GM23338 (cell line): Measurements from ENCODE around the gene ERGIC2. TPM values are rescaled to one million over a fixed set of nuclear protein-coding genes. Genes with fewer than 3 reads are reported as not detected.

Source experiments
- ATAC-seq: fragments of 200-7000 bp; cut with Tn5 transposase; 3 replicates; pipeline ENCODE4 v1.9.1; 2020
- DNase-seq: peaks from one replicate; pipeline ENCODE4 v3.0.0-alpha.2; 2015; ENCODE audit warnings: low spot score
- H2AFZ ChIP-seq: fragments of 200-600 bp; sonication (generic); 2 replicates; pipeline ENCODE4 v1.8.0; 2016; ENCODE audit warnings: antibody characterized with exemption, mild to moderate bottlenecking, moderate library complexity
- H3F3A ChIP-seq: fragments of 200-600 bp; sonication (generic); replicated peaks from 2 replicates; pipeline ENCODE4 v1.8.0; 2017; ENCODE audit warnings: antibody characterized with exemption, mixed run types, low read depth
- H3K27ac ChIP-seq: fragments of 200-600 bp; sonication (generic); 2 replicates; pipeline ENCODE4 v1.6.1; 2016; ENCODE audit warnings: low read depth
- H3K27me3 ChIP-seq: fragments of 200-600 bp; sonication (generic); 2 replicates; pipeline ENCODE4 v1.8.0; 2016; ENCODE audit warnings: mild to moderate bottlenecking, mixed run types, moderate library complexity; ENCODE audit not compliant: insufficient read depth
- H3K36me3 ChIP-seq: fragments of 200-600 bp; sonication (generic); 2 replicates; pipeline ENCODE4 v1.8.0; 2016; ENCODE audit warnings: mild to moderate bottlenecking; ENCODE audit not compliant: insufficient read depth
- H3K4me1 ChIP-seq: fragments of 200-600 bp; sonication (generic); 2 replicates; pipeline ENCODE4 v1.8.0; 2016; ENCODE audit warnings: mild to moderate bottlenecking, moderate library complexity; ENCODE audit not compliant: insufficient read depth
- H3K4me2 ChIP-seq: fragments of 200-600 bp; sonication (generic); 2 replicates; pipeline ENCODE4 v1.7.1; 2017; ENCODE audit warnings: mixed run types
- H3K4me3 ChIP-seq: fragments of 200-600 bp; sonication (generic); 2 replicates; pipeline ENCODE4 v1.6.1; 2016; ENCODE audit warnings: mixed run types
- H3K79me2 ChIP-seq: fragments of 200-600 bp; sonication (generic); replicated peaks from 2 replicates; pipeline ENCODE4 v1.8.0; 2017; ENCODE audit warnings: mild to moderate bottlenecking; ENCODE audit not compliant: insufficient read depth
- H3K9me2 ChIP-seq: fragments of 200-600 bp; sonication (generic); 2 replicates; pipeline ENCODE4 v1.8.0; 2017; ENCODE audit not compliant: insufficient read depth
- H4K20me1 ChIP-seq: fragments of 200-600 bp; sonication (generic); replicated peaks from 2 replicates; pipeline ENCODE4 v1.8.0; 2017; ENCODE audit warnings: mild to moderate bottlenecking; ENCODE audit not compliant: insufficient read depth
- H3K27ac Mint-ChIP-seq: 2 replicates; pipeline ENCODE4 v1.8.0; 2020; ENCODE audit warnings: inconsistent platforms, mild to moderate bottlenecking, moderate library complexity, mixed read lengths
- H3K27me3 Mint-ChIP-seq: 3 replicates; pipeline ENCODE4 v1.8.0; 2022; ENCODE audit warnings: low read depth, mild to moderate bottlenecking, moderate library complexity, mixed read lengths, inconsistent platforms; ENCODE audit not compliant: insufficient read depth, poor library complexity
- H3K36me3 Mint-ChIP-seq: 3 replicates; pipeline ENCODE4 v1.8.0; 2021; ENCODE audit warnings: low read depth, mild to moderate bottlenecking, inconsistent platforms, moderate library complexity, mixed read lengths
- H3K4me1 Mint-ChIP-seq: 3 replicates; pipeline ENCODE4 v1.8.0; 2020; ENCODE audit warnings: mild to moderate bottlenecking, inconsistent platforms, mixed read lengths
- H3K4me3 Mint-ChIP-seq: 3 replicates; pipeline ENCODE4 v1.8.0; 2021; ENCODE audit warnings: moderate library complexity, mild to moderate bottlenecking, inconsistent platforms, mixed read lengths
- H3K9me3 Mint-ChIP-seq: 3 replicates; pipeline ENCODE4 v1.8.0; 2020; ENCODE audit warnings: moderate library complexity, mild to moderate bottlenecking, inconsistent platforms, mixed read lengths
- CREB1 ChIP-seq: fragments of 250-450 bp; sonication (Bioruptor Pico); IDR thresholded peaks from 2 replicates; pipeline ENCODE4 v1.5.0; 2020; ENCODE audit warnings: low read depth, mild to moderate bottlenecking, moderate library complexity
- JUNB ChIP-seq: IDR thresholded peaks from one replicate; pipeline ENCODE4 v1.6.1; 2016; ENCODE audit warnings: antibody characterized with exemption; ENCODE audit not compliant: unreplicated experiment
- NANOG ChIP-seq: IDR thresholded peaks from 2 replicates; pipeline ENCODE4 v1.6.1; 2016; ENCODE audit warnings: antibody characterized with exemption, borderline replicate concordance
- ZNF114 ChIP-seq: fragments of 250-450 bp; sonication (Bioruptor Pico); IDR thresholded peaks from 2 replicates; pipeline ENCODE4 v1.5.0; 2020; ENCODE audit warnings: mild to moderate bottlenecking, moderate library complexity
- polyA plus RNA-seq: library from polyadenylated mRNA; unstranded; fragments of >200 nt; fragmentation: Nextera tagmentation; extraction: Ambion mirVana; gene quantifications from 2 replicates; pipeline ENCODE4 v1.2.1, GENCODE V29; 2016
- total RNA-seq: library from RNA; depleted of rRNA; stranded (reverse); fragments of >200 nt; shearing (Covaris generic); gene quantifications from 2 replicates; pipeline ENCODE4 v1.2.3, GENCODE V29; 2014
- TF ChIP-seq, protein P1 (sequence below): fragments of 250-450 bp; sonication (Bioruptor Pico); IDR thresholded peaks from 2 replicates; pipeline ENCODE4 v1.5.0; 2020; ENCODE audit warnings: mild to moderate bottlenecking, moderate library complexity

The ERGIC2 gene
- total and polyA plus RNA-seq, 2 experiments from 2014 or later = 77.1 to 107 TPM

DNA sequence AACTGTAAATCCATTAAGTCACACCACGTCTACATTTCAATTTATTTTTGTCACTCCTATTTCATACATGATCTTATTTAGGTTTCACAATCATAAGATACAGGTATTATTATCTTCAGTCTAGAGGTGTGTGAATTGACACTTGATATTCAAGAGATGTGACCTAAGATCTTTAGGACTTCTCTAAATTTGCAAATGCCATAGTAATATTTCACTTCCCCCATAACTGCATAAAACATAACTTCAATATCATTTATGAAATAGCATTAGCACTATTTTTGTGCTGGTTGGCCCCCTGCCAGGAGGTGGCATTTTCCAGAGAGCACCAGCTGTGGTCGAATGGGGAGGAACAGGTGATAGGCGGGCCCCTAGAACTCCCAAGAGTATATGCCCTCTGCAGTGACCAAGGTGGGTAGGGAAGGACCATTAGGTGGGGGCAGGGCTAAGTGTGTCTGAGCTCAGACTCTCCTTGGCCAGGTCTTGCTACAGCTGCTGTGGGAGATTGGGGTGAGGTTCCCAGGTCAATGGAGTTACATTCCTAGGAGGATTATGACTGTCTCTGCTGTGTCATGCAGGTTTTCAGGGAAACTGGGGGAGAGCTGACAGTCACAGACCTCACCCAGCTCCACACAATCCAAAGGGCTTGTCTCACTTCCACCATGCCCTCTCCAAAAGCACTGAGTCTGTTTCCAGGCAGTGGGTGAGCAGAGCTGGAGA lies 49.2 kb upstream of the ERGIC2 start:
- Histone ChIP-seq H3K4me2 (no peak overlapping the region), H4K20me1 (no peaks in the 10 kb centered on the region), H3F3A (no peaks in the 10 kb centered on the region), H2AFZ (no peak overlapping the region; the same call in 1 of the 2 replicates), H3K79me2 (no peaks in the 10 kb centered on the region), H3K4me3 (no peak overlapping the region), H3K9me2 (0 out of 2 replicates have a peak, but pooled peaks cover 11% of the 10 kb centered on the region), H3K36me3 (no peaks in the 10 kb centered on the region), H3K27ac (no peak overlapping the region), H3K27me3 (no peaks in the 10 kb centered on the region), H3K4me1 (no peaks in the 10 kb centered on the region)
- no peaks in the 10 kb centered on the region for H3K27me3 Mint-ChIP-seq
- H3K36me3 Mint-ChIP-seq = no peaks in the 10 kb centered on the region
- peak overlapping the region; percentile 81; the same call in 1 of the 2 replicates for H3K27ac Mint-ChIP-seq
- DNase-seq = no peak
- H3K4me3 Mint-ChIP-seq = no peak overlapping the region
- peaks cover 2% of the 10 kb centered on the region; the same call in 2 of the 3 replicates for H3K9me3 Mint-ChIP-seq
- H3K4me1 Mint-ChIP-seq = peaks cover 4% of the 10 kb centered on the region; the same call in 1 of the 3 replicates
- ATAC-seq = peak; percentile 73
- TF ChIP-seq, protein P1, sequence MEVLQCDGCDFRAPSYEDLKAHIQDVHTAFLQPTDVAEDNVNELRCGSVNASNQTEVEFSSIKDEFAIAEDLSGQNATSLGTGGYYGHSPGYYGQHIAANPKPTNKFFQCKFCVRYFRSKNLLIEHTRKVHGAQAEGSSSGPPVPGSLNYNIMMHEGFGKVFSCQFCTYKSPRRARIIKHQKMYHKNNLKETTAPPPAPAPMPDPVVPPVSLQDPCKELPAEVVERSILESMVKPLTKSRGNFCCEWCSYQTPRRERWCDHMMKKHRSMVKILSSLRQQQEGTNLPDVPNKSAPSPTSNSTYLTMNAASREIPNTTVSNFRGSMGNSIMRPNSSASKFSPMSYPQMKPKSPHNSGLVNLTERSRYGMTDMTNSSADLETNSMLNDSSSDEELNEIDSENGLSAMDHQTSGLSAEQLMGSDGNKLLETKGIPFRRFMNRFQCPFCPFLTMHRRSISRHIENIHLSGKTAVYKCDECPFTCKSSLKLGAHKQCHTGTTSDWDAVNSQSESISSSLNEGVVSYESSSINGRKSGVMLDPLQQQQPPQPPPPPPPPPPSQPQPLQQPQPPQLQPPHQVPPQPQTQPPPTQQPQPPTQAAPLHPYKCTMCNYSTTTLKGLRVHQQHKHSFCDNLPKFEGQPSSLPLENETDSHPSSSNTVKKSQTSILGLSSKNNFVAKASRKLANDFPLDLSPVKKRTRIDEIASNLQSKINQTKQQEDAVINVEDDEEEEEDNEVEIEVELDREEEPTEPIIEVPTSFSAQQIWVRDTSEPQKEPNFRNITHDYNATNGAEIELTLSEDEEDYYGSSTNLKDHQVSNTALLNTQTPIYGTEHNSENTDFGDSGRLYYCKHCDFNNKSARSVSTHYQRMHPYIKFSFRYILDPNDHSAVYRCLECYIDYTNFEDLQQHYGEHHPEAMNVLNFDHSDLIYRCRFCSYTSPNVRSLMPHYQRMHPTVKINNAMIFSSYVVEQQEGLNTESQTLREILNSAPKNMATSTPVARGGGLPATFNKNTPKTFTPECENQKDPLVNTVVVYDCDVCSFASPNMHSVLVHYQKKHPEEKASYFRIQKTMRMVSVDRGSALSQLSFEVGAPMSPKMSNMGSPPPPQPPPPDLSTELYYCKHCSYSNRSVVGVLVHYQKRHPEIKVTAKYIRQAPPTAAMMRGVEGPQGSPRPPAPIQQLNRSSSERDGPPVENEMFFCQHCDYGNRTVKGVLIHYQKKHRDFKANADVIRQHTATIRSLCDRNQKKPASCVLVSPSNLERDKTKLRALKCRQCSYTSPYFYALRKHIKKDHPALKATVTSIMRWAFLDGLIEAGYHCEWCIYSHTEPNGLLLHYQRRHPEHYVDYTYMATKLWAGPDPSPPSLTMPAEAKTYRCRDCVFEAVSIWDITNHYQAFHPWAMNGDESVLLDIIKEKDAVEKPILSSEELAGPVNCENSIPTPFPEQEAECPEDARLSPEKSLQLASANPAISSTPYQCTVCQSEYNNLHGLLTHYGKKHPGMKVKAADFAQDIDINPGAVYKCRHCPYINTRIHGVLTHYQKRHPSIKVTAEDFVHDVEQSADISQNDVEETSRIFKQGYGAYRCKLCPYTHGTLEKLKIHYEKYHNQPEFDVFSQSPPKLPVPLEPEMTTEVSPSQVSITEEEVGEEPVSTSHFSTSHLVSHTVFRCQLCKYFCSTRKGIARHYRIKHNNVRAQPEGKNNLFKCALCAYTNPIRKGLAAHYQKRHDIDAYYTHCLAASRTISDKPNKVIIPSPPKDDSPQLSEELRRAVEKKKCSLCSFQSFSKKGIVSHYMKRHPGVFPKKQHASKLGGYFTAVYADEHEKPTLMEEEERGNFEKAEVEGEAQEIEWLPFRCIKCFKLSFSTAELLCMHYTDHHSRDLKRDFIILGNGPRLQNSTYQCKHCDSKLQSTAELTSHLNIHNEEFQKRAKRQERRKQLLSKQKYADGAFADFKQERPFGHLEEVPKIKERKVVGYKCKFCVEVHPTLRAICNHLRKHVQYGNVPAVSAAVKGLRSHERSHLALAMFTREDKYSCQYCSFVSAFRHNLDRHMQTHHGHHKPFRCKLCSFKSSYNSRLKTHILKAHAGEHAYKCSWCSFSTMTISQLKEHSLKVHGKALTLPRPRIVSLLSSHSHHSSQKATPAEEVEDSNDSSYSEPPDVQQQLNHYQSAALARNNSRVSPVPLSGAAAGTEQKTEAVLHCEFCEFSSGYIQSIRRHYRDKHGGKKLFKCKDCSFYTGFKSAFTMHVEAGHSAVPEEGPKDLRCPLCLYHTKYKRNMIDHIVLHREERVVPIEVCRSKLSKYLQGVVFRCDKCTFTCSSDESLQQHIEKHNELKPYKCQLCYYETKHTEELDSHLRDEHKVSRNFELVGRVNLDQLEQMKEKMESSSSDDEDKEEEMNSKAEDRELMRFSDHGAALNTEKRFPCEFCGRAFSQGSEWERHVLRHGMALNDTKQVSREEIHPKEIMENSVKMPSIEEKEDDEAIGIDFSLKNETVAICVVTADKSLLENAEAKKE (CRISPR knock-in tag) = peak; percentile 73
- TF ChIP-seq JUNB (no peak), NANOG (no peak), CREB1 (CRISPR knock-in tag) (0 out of 2 replicates have a peak, but pooled peaks have one; percentile 8)

DNA sequence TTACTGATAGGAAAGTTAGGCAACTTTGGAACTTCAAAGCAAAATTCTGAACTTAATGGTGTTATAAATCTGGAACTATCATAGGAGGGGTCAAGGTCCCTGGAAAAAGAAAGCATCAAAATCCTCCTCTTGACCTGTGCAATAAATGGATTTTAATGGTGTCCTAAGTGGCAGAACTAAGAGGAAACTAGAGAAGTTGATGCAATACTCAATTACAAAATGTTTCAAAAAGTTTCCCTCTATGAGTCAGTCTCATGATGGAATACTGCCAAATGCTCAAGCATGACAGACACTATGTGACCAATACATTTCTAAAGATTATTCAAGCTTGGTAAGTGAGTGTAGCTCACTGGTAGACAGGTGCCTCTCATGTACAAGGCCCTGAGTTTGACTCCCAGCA lies 47.7 kb upstream of the ERGIC2 start:
- H3K27ac ChIP-seq = no peak overlapping the region
- H3K4me3 ChIP-seq = no peak overlapping the region
- Mint-ChIP-seq H3K27me3 (no peaks in the 10 kb centered on the region), H3K36me3 (peaks cover 5% of the 10 kb centered on the region; the same call in 2 of the 3 replicates), H3K9me3 (peaks cover 11% of the 10 kb centered on the region), H3K27ac (no peak overlapping the region), H3K4me3 (no peak overlapping the region), H3K4me1 (peaks cover 4% of the 10 kb centered on the region; the same call in 1 of the 3 replicates)
- no peaks in the 10 kb centered on the region for H3K4me1 ChIP-seq
- no peak overlapping the region for H2AFZ ChIP-seq
- no peaks in the 10 kb centered on the region for H3K27me3 ChIP-seq
- 0 out of 2 replicates have a peak, but pooled peaks cover 11% of the 10 kb centered on the region for H3K9me2 ChIP-seq
- no peaks in the 10 kb centered on the region for H3K79me2 ChIP-seq
- H4K20me1 ChIP-seq = no peaks in the 10 kb centered on the region
- H3F3A ChIP-seq = no peaks in the 10 kb centered on the region
- H3K36me3 ChIP-seq = no peaks in the 10 kb centered on the region
- DNase-seq (no peak), ATAC-seq (no peak)
- H3K4me2 ChIP-seq = no peak overlapping the region
- TF ChIP-seq JUNB (no peak), ZNF114 (CRISPR knock-in tag) (no peak)
- TF ChIP-seq, protein P1 (CRISPR knock-in tag) = no peak
